ENCODE results near the gene LRRC18. TPM values are rescaled to one million over a fixed set of nuclear protein-coding genes. Genes with fewer than 3 reads are reported as not detected.

LRRC18 gene
- polyA plus RNA-seq, 10 donors: 0.10 to 0.15 (median 0.14) TPM; not detected in 6

- no peak for DNase-seq
These were observed 26.0 kb downstream of the LRRC18 start for GRCh38 chr10:48913674-48914073.

- DNase-seq: no peak
These were observed 29.1 kb downstream of the LRRC18 start for GRCh38 chr10:48910548-48910947.

GRCh38 chr10:48907730-48908129 lies 31.9 kb downstream of the LRRC18 start:
- DNase-seq: no peak

GRCh38 chr10:48906841-48907240 lies 32.8 kb downstream of the LRRC18 start:
- peak in 2 of 3 donors; percentile 23 to 64 for DNase-seq

- DNase-seq: no peak
These were observed 34.3 kb downstream of the LRRC18 start for GRCh38 chr10:48905311-48905710.

- DNase-seq: no peak
These were observed 34.8 kb downstream of the LRRC18 start for GRCh38 chr10:48904861-48905260.

- DNase-seq: no peak
These were observed 36.5 kb downstream of the LRRC18 start for GRCh38 chr10:48903151-48903550.

GRCh38 chr10:48902096-48902495 lies 37.5 kb downstream of the LRRC18 start:
- no peak for DNase-seq

- no peak for DNase-seq
These were observed 38.3 kb downstream of the LRRC18 start for GRCh38 chr10:48901319-48901718.

GRCh38 chr10:48900371-48900801 lies 39.3 kb downstream of the LRRC18 start:
- peak; percentile 38 to 81 (median 57) for DNase-seq

- no peak for DNase-seq
These were observed 39.9 kb downstream of the LRRC18 start for GRCh38 chr10:48899781-48900180.

GRCh38 chr10:48898426-48898825 lies 41.2 kb downstream of the LRRC18 start:
- no peak for DNase-seq

GRCh38 chr10:48897441-48897790 lies 42.2 kb downstream of the LRRC18 start:
- no peak for DNase-seq

GRCh38 chr10:48896756-48897440 lies 42.7 kb downstream of the LRRC18 start:
- DNase-seq: no peak

- DNase-seq: peak; percentile 10 to 75 (median 14)
These were observed 43.8 kb downstream of the LRRC18 start for GRCh38 chr10:48895803-48896195.

GRCh38 chr10:48894911-48895802 lies 44.5 kb downstream of the LRRC18 start:
- peak; percentile 9 to 82 (median 34) for DNase-seq

- DNase-seq: no peak
These were observed 48.5 kb downstream of the LRRC18 start for GRCh38 chr10:48890888-48891850.

GRCh38 chr10:48887982-48888381 lies 51.7 kb downstream of the LRRC18 start:
- DNase-seq: no peak

GRCh38 chr10:48885376-48885775 lies 54.3 kb downstream of the LRRC18 start:
- peak; percentile 23 to 61 (median 42) for DNase-seq

GRCh38 chr10:48884179-48885045 lies 55.2 kb downstream of the LRRC18 start:
- no peak for DNase-seq

- DNase-seq: no peak
These were observed 55.9 kb downstream of the LRRC18 start for GRCh38 chr10:48883701-48884100.

Measured in muscle of back (tissue), 11 donors.